Neural cell (in vitro differentiated cells): ENCODE measurements around the gene PSORS1C2.

Experiments used
- CTCF ChIP-seq: fragments of 450-650 bp; IDR thresholded peaks from 2 replicates; pipeline ENCODE4 v1.5.1; 2014; ENCODE audit warnings: antibody characterized with exemption, mild to moderate bottlenecking, moderate library complexity; ENCODE audit not compliant: poor library complexity, severe bottlenecking
- EP300 ChIP-seq: fragments of 450-650 bp; conservative IDR thresholded peaks from 2 replicates; pipeline ENCODE4 v1.6.1; 2014; ENCODE audit warnings: antibody characterized with exemption, mild to moderate bottlenecking, moderate library complexity; ENCODE audit not compliant: poor library complexity, severe bottlenecking
- EZH2 ChIP-seq: fragments of 200-600, 300-800 bp; shearing (Covaris generic), sonication (generic); IDR thresholded peaks from 2 replicates; pipeline ENCODE4 v1.6.1; 2014; ENCODE audit warnings: antibody characterized with exemption, low read length, borderline replicate concordance, mild to moderate bottlenecking; ENCODE audit not compliant: insufficient read depth, poor library complexity, severe bottlenecking
- MXI1 ChIP-seq: fragments of 450-650 bp; conservative IDR thresholded peaks from 2 replicates; pipeline ENCODE4 v1.6.1; 2014; ENCODE audit warnings: antibody characterized with exemption, mild to moderate bottlenecking; ENCODE audit not compliant: poor library complexity, severe bottlenecking
- POLR2AphosphoS5 ChIP-seq: IDR thresholded peaks from 2 replicates; pipeline ENCODE4 v1.6.1; 2012
- RAD21 ChIP-seq: fragments of 450-650 bp; conservative IDR thresholded peaks from 2 replicates; pipeline ENCODE4 v1.6.1; 2014; ENCODE audit warnings: antibody characterized with exemption, mild to moderate bottlenecking, moderate library complexity
- REST ChIP-seq: IDR thresholded peaks from 2 replicates; pipeline ENCODE4 v1.6.1; 2012; ENCODE audit warnings: borderline replicate concordance
- SMC3 ChIP-seq: fragments of 450-650 bp; conservative IDR thresholded peaks from 2 replicates; pipeline ENCODE4 v1.6.1; 2014; ENCODE audit warnings: antibody characterized with exemption, mild to moderate bottlenecking, moderate library complexity; ENCODE audit not compliant: poor library complexity
- TAF1 ChIP-seq: IDR thresholded peaks from 2 replicates; pipeline ENCODE4 v1.6.1; 2012; ENCODE audit warnings: low read depth

- TF ChIP-seq CTCF (no peak), EP300 (no peak), TAF1 (no peak), POLR2AphosphoS5 (no peak), REST (no peak), RAD21 (no peak), EZH2 (no peak), SMC3 (no peak), MXI1 (no peak)
These were observed 42.7 kb downstream of the PSORS1C2 start for GRCh38 chr6:31096215-31096614.
